ENCODE results near the gene DNAAF2.
"Not testable (repeated sequence)": the region's sequence is repeated elsewhere in the genome, so short reads cannot be mapped to it uniquely, and the experiment has no call there.

The DNAAF2 gene

GRCh38 chr14:49634547-49635334 is at the start of gene DNAAF2:
TSS of gene DNAAF2 (minus strand) at chr14:49635244. CDS start at chr14:49635149, 95 bp downstream.
- DNase-seq: peak; percentile 61

GRCh38 chr14:49679271-49679670 is 44.2 kb upstream of the DNAAF2 start:
- DNase-seq: no peak

- DNase-seq: no peak
These were observed 42.6 kb upstream of the DNAAF2 start for GRCh38 chr14:49677643-49678042.

- DNase-seq: no peak
These were observed 38.5 kb upstream of the DNAAF2 start for GRCh38 chr14:49673586-49673985.

- no peak for DNase-seq
These were observed 35.4 kb upstream of the DNAAF2 start for GRCh38 chr14:49670475-49670874.

GRCh38 chr14:49659526-49660455 is 24.7 kb upstream of the DNAAF2 start:
- no peak for DNase-seq

GRCh38 chr14:49657500-49657899 is 22.5 kb upstream of the DNAAF2 start:
- not testable (repeated sequence) for DNase-seq

- no peak for DNase-seq
These were observed 19.5 kb upstream of the DNAAF2 start for GRCh38 chr14:49654511-49654910.

- DNase-seq: no peak
These were observed 18.5 kb upstream of the DNAAF2 start for GRCh38 chr14:49653508-49653907.

GRCh38 chr14:49642163-49642562 is 7.1 kb upstream of the DNAAF2 start:
- DNase-seq: no peak

GRCh38 chr14:49641697-49642129 is 6.7 kb upstream of the DNAAF2 start:
- no peak for DNase-seq

- DNase-seq: no peak
These were observed 5.7 kb upstream of the DNAAF2 start for GRCh38 chr14:49640540-49641417.

- no peak for DNase-seq
These were observed 2.6 kb upstream of the DNAAF2 start for GRCh38 chr14:49637534-49638078.

- no peak for DNase-seq
These were observed 1.8 kb upstream of the DNAAF2 start for GRCh38 chr14:49636866-49637265.

- DNase-seq: peak; percentile 86
These were observed 1.2 kb downstream of the DNAAF2 start for GRCh38 chr14:49633640-49634546.

- no peak for DNase-seq
These were observed 10.9 kb downstream of the DNAAF2 start for GRCh38 chr14:49623941-49624839.

- DNase-seq: no peak
These were observed 11.7 kb downstream of the DNAAF2 start for GRCh38 chr14:49623387-49623786.

GRCh38 chr14:49622022-49622607 is 12.9 kb downstream of the DNAAF2 start:
- no peak for DNase-seq

GRCh38 chr14:49621114-49621881 is 13.7 kb downstream of the DNAAF2 start:
- DNase-seq: no peak
